Fibroblast of mammary gland (primary cell): ENCODE data around the gene TMC3.
A peak's percentile ranks its signal among the peaks of the same experiment; 100 is the strongest.
"Not testable (repeated sequence)": the region's sequence is repeated elsewhere in the genome, so short reads cannot be mapped to it uniquely, and the experiment has no call there.

Experiments used
- DNase-seq: peaks from one replicate; pipeline ENCODE4 v3.0.0-alpha.2; 2010; ENCODE audit warnings: low read depth
- H3K4me3 ChIP-seq: 2 replicates; pipeline ENCODE4 v1.5.1; 2011; ENCODE audit warnings: low read depth, mild to moderate bottlenecking, low read length, moderate library complexity; ENCODE audit not compliant: control insufficient read depth
- CTCF ChIP-seq: conservative IDR thresholded peaks from 2 replicates; pipeline ENCODE4 v1.5.1; 2011; ENCODE audit warnings: low read depth, low read length, inconsistent platforms; ENCODE audit not compliant: control insufficient read depth, insufficient read depth

The TMC3 gene

GRCh38 chr15:81337241-81337640 lies 36.8 kb downstream of the TMC3 start:
- no peak for DNase-seq
- no peak for TF ChIP-seq CTCF
- H3K4me3 ChIP-seq = no peak overlapping the region

- peak; percentile 69 for TF ChIP-seq CTCF
- peak; percentile 54 for DNase-seq
- H3K4me3 ChIP-seq = no peak overlapping the region
These were observed 37.4 kb downstream of the TMC3 start for GRCh38 chr15:81336568-81336967.

GRCh38 chr15:81335631-81336030 lies 38.4 kb downstream of the TMC3 start:
- H3K4me3 ChIP-seq = no peak overlapping the region
- DNase-seq = no peak
- TF ChIP-seq CTCF = no peak

- TF ChIP-seq CTCF = no peak
- no peak for DNase-seq
- no peak overlapping the region for H3K4me3 ChIP-seq
These were observed 39.1 kb downstream of the TMC3 start for GRCh38 chr15:81334768-81335435.

GRCh38 chr15:81333363-81333762 lies 40.6 kb downstream of the TMC3 start:
- no peak overlapping the region for H3K4me3 ChIP-seq
- no peak for TF ChIP-seq CTCF
- DNase-seq = no peak

- DNase-seq = no peak
- TF ChIP-seq CTCF = no peak
- no peak overlapping the region for H3K4me3 ChIP-seq
These were observed 41.7 kb downstream of the TMC3 start for GRCh38 chr15:81332326-81332725.

- no peak for DNase-seq
- no peak for TF ChIP-seq CTCF
- no peak overlapping the region for H3K4me3 ChIP-seq
These were observed 42.4 kb downstream of the TMC3 start for GRCh38 chr15:81331600-81331999.

- DNase-seq, H3K4me3 ChIP-seq: not testable (repeated sequence)
These were observed 42.9 kb downstream of the TMC3 start for GRCh38 chr15:81331141-81331540.
